ENCODE data around the gene CALM1.

The CALM1 gene

DNA sequence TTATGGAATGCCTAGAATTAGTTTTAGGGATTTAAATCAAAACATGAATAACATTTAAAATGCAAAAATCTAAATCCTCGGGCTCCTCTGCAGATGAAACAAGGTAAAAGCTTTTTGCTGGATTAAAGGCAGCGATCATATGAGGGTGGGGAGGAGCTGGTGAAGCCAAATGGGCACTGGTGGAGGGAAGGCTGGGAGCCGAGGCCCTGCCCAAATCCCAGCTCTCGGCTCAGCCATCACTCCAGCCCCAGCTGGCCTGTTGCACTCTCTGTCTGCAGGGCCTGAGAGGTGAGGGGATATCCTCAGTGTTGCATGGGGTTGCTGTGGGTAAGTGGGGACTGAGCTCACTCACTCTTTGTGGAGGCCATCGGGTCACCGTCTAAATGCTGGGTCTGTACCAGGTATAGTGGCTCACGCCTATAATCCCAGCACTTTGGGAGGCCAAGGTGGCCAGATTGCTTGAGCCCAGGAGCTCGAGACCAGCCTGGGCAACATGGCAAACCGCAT lies 28.6 kb downstream of the CALM1 start:
- DNase-seq (ENCODE audit: low read depth, low spot score): no peak
- WGBS (ENCODE audit: insufficient coverage, insufficient read length): no CpG with 5 or more reads among the region's 9 CpGs
- no peak overlapping the region for H3K4me3 ChIP-seq (ENCODE audit: low read length)
- H3K27me3 ChIP-seq (ENCODE audit: control insufficient read depth, insufficient read depth, low read length): no peaks in the 10 kb centered on the region
- H3K9me3 ChIP-seq (ENCODE audit: control insufficient read depth, insufficient read depth, low read length): no peaks in the 10 kb centered on the region
- no peak overlapping the region for H3K27ac ChIP-seq (ENCODE audit: low read length)
- H3K36me3 ChIP-seq (ENCODE audit: control insufficient read depth, insufficient read depth, low read length): no peaks in the 10 kb centered on the region
- H3K4me1 ChIP-seq (ENCODE audit: control insufficient read depth, insufficient read depth, low read length): peaks cover 4% of the 10 kb centered on the region

DNA sequence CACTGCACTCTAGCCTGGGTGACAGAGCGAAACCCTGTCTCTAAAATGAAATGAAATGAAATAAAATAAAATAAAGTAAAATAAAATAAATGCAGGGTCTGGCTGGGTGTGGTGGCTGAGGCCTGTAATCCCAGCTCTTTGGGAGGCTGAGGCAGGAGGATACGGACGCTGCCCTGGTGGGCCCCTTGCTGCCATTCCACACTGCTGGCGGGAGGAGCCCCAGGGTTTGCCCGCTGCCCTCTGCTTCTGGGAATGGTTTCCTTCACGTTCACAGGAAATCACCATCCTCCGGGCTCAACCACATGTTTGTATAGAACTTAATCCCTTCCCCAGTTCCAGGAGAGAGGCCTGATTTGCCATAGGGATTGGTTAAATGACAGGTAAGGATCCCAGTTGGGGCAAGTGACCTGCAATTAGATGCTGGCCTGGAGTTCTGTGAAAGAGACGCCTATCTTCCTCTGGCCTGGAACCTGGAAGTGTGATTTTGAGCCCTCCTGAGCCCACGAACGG lies 29.3 kb downstream of the CALM1 start:
- no peaks in the 10 kb centered on the region for H3K9me3 ChIP-seq (ENCODE audit: control insufficient read depth, insufficient read depth, low read length)
- peaks cover 4% of the 10 kb centered on the region for H3K4me1 ChIP-seq (ENCODE audit: control insufficient read depth, insufficient read depth, low read length)
- no peaks in the 10 kb centered on the region for H3K27me3 ChIP-seq (ENCODE audit: control insufficient read depth, insufficient read depth, low read length)
- H3K27ac ChIP-seq (ENCODE audit: low read length): no peak overlapping the region
- H3K36me3 ChIP-seq (ENCODE audit: control insufficient read depth, insufficient read depth, low read length): no peaks in the 10 kb centered on the region
- H3K4me3 ChIP-seq (ENCODE audit: low read length): no peak overlapping the region
- DNase-seq (ENCODE audit: low read depth, low spot score): no peak
- no CpG with 5 or more reads among the region's 10 CpGs for WGBS (ENCODE audit: insufficient coverage, insufficient read length)

DNA sequence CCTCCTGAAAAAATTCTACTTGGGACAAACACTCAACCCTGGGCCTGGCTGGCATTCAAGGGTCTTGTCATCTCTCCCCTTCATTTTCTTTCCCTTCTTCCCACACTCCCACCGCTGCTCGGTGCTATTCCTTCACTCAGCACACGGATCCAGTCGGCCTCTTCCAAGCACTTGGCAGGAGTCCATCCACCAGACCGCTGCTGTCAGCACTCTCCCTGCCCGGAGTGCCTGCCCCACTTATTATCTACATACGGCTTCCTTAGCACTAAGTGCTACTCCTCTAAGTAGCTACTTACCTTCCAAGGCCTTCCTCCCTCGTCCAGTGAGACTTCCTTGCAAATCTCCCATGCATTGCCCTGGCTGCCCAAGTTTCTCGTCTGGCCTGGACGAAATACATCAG lies 29.8 kb downstream of the CALM1 start:
- Histone ChIP-seq H3K4me1 (ENCODE audit: control insufficient read depth, insufficient read depth, low read length) (peaks cover 4% of the 10 kb centered on the region), H3K4me3 (ENCODE audit: low read length) (no peak overlapping the region), H3K27me3 (ENCODE audit: control insufficient read depth, insufficient read depth, low read length) (no peaks in the 10 kb centered on the region), H3K36me3 (ENCODE audit: control insufficient read depth, insufficient read depth, low read length) (no peaks in the 10 kb centered on the region), H3K27ac (ENCODE audit: low read length) (no peak overlapping the region), H3K9me3 (ENCODE audit: control insufficient read depth, insufficient read depth, low read length) (no peaks in the 10 kb centered on the region)
- DNase-seq (ENCODE audit: low read depth, low spot score): no peak
- WGBS (ENCODE audit: insufficient coverage, insufficient read length): no CpG with 5 or more reads among the region's 10 CpGs

DNA sequence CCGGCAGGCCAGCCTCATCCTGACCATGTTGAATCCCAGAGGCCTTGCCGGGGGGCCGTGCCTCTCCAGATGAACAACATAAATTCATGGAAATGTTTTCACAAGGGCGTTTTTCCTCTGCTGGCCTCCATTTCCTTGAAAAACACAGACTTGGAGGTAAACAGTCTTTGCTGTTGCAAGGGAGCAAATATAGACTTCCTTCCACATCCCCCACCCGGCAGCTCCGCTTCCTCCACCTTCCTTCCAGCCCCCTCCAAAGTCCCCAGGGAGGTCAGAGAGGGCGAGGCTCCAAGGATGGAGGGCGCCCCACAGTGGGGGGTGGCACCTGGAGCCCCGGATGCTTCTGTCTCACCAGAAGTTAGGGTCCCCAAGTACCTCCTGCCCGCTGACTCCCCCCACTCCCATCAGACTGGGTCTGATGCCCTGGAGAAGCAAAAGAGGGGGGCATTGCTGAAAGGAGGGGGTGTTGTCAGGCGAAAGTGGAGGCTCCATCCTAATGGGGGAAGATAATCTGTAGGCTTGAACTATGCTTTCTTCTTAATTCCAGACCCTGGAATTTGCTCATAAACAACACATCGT lies 31.1 kb downstream of the CALM1 start:
- Histone ChIP-seq H3K9me3 (ENCODE audit: control insufficient read depth, insufficient read depth, low read length) (no peaks in the 10 kb centered on the region), H3K4me3 (ENCODE audit: low read length) (no peak overlapping the region), H3K36me3 (ENCODE audit: control insufficient read depth, insufficient read depth, low read length) (no peaks in the 10 kb centered on the region), H3K4me1 (ENCODE audit: control insufficient read depth, insufficient read depth, low read length) (peaks cover 4% of the 10 kb centered on the region), H3K27ac (ENCODE audit: low read length) (no peak overlapping the region), H3K27me3 (ENCODE audit: control insufficient read depth, insufficient read depth, low read length) (no peaks in the 10 kb centered on the region)
- WGBS (ENCODE audit: insufficient coverage, insufficient read length): no CpG with 5 or more reads among the region's 12 CpGs
- DNase-seq (ENCODE audit: low read depth, low spot score): no peak

DNA sequence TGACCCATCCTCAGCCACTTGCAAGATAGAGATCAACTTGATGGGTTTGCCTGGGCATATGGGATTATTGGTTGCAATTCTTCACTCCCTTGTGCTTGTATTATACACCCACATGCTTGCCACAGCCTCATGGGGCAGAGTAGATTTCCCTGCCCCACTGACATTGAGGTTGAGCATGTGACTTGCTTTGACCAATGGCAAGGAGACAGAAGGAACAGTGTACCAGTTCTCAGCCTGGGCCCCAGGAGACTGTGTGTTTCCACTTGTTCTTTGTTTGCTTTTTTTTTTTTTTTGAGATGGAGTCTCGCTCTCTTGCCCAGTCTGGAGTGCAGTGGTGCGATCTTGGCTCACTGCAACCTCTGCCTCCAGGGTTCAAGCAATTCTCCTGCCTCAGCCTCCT lies 31.8 kb downstream of the CALM1 start:
- no CpG with 5 or more reads among the region's 2 CpGs for WGBS (ENCODE audit: insufficient coverage, insufficient read length)
- H3K27me3 ChIP-seq (ENCODE audit: control insufficient read depth, insufficient read depth, low read length): no peaks in the 10 kb centered on the region
- H3K4me1 ChIP-seq (ENCODE audit: control insufficient read depth, insufficient read depth, low read length): peaks cover 4% of the 10 kb centered on the region
- H3K9me3 ChIP-seq (ENCODE audit: control insufficient read depth, insufficient read depth, low read length): no peaks in the 10 kb centered on the region
- DNase-seq (ENCODE audit: low read depth, low spot score): no peak
- H3K27ac ChIP-seq (ENCODE audit: low read length): no peak overlapping the region
- no peaks in the 10 kb centered on the region for H3K36me3 ChIP-seq (ENCODE audit: control insufficient read depth, insufficient read depth, low read length)
- H3K4me3 ChIP-seq (ENCODE audit: low read length): no peak overlapping the region

DNA sequence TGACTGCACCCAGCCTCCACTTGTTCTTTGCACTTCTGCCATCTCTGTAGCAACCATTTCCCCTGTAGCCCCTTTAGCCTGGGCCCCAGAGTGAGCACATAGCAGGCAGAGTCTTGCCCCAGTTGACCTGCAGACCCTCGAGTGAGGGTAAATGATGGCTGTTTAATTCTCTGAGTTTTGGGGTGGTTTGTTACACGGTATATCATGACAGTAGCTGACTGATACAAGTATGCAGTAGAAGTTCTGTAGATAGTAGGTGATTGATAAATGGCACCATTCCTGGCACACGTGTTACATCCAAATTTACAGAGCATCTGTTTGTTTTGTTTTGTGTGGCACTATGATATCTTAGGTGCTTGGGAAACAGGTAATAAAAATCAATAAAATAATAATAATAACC lies 32.4 kb downstream of the CALM1 start:
- Histone ChIP-seq H3K36me3 (ENCODE audit: control insufficient read depth, insufficient read depth, low read length) (no peaks in the 10 kb centered on the region), H3K27ac (ENCODE audit: low read length) (no peak overlapping the region), H3K4me1 (ENCODE audit: control insufficient read depth, insufficient read depth, low read length) (peaks cover 2% of the 10 kb centered on the region), H3K4me3 (ENCODE audit: low read length) (no peak overlapping the region), H3K27me3 (ENCODE audit: control insufficient read depth, insufficient read depth, low read length) (no peaks in the 10 kb centered on the region), H3K9me3 (ENCODE audit: control insufficient read depth, insufficient read depth, low read length) (no peaks in the 10 kb centered on the region)
- no CpG with 5 or more reads among the region's 3 CpGs for WGBS (ENCODE audit: insufficient coverage, insufficient read length)
- DNase-seq (ENCODE audit: low read depth, low spot score): no peak

DNA sequence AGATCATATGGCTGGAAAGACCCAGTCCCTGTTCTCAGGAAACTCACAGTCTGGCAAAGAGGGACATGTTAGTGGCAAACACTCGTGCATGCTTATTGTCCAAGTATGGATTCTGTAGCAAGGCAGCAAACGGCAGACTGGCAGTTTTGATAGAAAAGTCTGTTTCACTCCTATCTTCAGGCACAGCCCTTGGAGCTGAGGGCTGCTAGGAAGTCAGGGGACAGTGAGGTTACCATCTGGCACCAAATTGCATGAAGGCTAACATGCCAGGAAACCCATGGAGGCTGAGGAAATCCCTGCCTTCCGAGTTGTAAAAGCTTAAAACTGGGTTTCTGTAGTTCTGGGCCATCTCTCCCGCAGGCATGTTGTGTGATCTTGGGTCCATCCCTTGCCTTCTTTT lies 32.9 kb downstream of the CALM1 start:
- H3K9me3 ChIP-seq (ENCODE audit: control insufficient read depth, insufficient read depth, low read length): no peaks in the 10 kb centered on the region
- no peak overlapping the region for H3K27ac ChIP-seq (ENCODE audit: low read length)
- peaks cover 2% of the 10 kb centered on the region for H3K4me1 ChIP-seq (ENCODE audit: control insufficient read depth, insufficient read depth, low read length)
- no CpG with 5 or more reads among the region's 4 CpGs for WGBS (ENCODE audit: insufficient coverage, insufficient read length)
- H3K4me3 ChIP-seq (ENCODE audit: low read length): no peak overlapping the region
- H3K36me3 ChIP-seq (ENCODE audit: control insufficient read depth, insufficient read depth, low read length): no peaks in the 10 kb centered on the region
- DNase-seq (ENCODE audit: low read depth, low spot score): no peak
- no peaks in the 10 kb centered on the region for H3K27me3 ChIP-seq (ENCODE audit: control insufficient read depth, insufficient read depth, low read length)

DNA sequence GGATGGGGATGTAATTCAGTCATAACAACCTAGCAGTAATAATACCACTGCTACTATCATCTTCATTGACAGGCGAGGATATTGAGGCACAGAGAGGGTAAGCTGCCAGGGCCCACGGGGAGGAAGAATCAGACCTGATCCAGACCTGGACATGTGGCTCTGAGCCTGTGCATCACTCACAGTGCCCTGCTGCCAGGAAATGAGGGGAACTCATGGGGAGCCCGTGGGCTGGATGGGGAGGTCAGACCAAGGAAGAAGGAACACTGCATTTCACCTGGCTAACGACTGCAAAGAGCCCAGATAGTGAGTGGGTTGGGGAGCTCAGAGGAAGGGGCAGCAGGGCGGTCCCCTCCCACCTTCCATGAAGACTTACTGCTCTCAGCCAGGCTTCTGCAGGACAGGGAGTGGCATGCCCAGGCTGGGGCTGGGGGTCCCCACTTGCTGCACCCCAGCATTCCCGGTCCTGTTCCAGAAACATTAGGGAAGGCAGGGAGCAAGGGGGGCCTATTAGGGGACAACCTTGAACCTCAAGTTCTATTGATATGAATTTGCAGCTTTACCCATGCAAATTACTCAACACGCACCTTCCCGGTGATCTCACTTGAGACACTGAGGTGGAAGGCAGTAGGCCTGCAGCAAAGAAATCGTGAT lies 37.7 kb downstream of the CALM1 start:
- Histone ChIP-seq H3K27ac (ENCODE audit: low read length) (no peak overlapping the region), H3K9me3 (ENCODE audit: control insufficient read depth, insufficient read depth, low read length) (no peaks in the 10 kb centered on the region), H3K36me3 (ENCODE audit: control insufficient read depth, insufficient read depth, low read length) (no peaks in the 10 kb centered on the region), H3K4me3 (ENCODE audit: low read length) (no peak overlapping the region), H3K27me3 (ENCODE audit: control insufficient read depth, insufficient read depth, low read length) (no peaks in the 10 kb centered on the region), H3K4me1 (ENCODE audit: control insufficient read depth, insufficient read depth, low read length) (peaks cover under 1% of the 10 kb centered on the region; the same call in 1 of the 2 replicates)
- DNase-seq (ENCODE audit: low read depth, low spot score): no peak
- WGBS (ENCODE audit: insufficient coverage, insufficient read length): no CpG with 5 or more reads among the region's 9 CpGs

DNA sequence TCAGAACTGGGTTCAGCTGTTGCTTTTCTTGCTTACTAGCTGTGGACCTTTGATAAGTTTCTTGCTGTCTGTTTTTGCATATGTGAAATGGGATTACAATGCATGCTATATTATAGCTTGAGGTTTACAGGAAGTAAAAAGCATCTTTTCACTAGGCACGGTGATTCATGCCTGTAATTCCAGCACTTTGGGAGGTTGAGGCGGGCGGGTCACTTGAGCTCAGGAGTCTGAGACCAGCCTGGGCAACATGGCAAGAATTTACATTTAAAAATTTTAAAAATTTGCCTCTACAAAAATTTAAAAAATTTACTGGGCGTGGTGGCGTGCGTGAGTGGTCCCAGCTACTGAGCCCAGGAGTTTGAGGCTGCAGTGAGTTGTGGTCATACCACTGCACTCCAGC lies 42.0 kb downstream of the CALM1 start:
- no peaks in the 10 kb centered on the region for H3K36me3 ChIP-seq (ENCODE audit: control insufficient read depth, insufficient read depth, low read length)
- WGBS (ENCODE audit: insufficient coverage, insufficient read length): no CpG with 5 or more reads among the region's 6 CpGs
- H3K27ac ChIP-seq (ENCODE audit: low read length): no peak overlapping the region
- H3K4me1 ChIP-seq (ENCODE audit: control insufficient read depth, insufficient read depth, low read length): peaks cover 8% of the 10 kb centered on the region
- H3K4me3 ChIP-seq (ENCODE audit: low read length): no peak overlapping the region
- H3K9me3 ChIP-seq (ENCODE audit: control insufficient read depth, insufficient read depth, low read length): no peaks in the 10 kb centered on the region
- H3K27me3 ChIP-seq (ENCODE audit: control insufficient read depth, insufficient read depth, low read length): no peaks in the 10 kb centered on the region
- DNase-seq (ENCODE audit: low read depth, low spot score): no peak

DNA sequence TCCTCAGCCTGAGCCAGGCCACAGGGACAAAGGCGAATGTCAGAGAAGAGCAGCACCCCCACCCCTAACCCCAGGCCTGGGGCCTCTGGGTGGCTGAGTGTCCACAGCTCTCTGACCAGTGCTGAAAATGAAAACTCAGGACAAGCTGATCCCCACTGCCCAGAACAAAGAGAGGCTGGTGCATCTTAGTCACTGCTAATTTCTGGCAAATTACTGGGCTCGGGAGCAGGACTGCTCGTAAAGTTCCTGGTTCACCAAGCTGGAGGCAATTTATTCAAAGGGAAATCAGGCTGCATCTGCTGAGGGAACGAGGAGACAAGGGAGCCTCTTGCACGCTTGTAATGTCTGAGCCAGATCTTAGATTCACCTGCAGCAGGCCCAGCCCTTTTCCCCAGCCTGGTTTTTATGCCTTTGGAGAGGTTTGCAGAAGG lies 43.2 kb downstream of the CALM1 start:
- peaks cover 8% of the 10 kb centered on the region for H3K4me1 ChIP-seq (ENCODE audit: control insufficient read depth, insufficient read depth, low read length)
- H3K9me3 ChIP-seq (ENCODE audit: control insufficient read depth, insufficient read depth, low read length): no peaks in the 10 kb centered on the region
- no peaks in the 10 kb centered on the region for H3K27me3 ChIP-seq (ENCODE audit: control insufficient read depth, insufficient read depth, low read length)
- WGBS (ENCODE audit: insufficient coverage, insufficient read length): no CpG with 5 or more reads among the region's 5 CpGs
- no peak overlapping the region for H3K4me3 ChIP-seq (ENCODE audit: low read length)
- no peaks in the 10 kb centered on the region for H3K36me3 ChIP-seq (ENCODE audit: control insufficient read depth, insufficient read depth, low read length)
- DNase-seq (ENCODE audit: low read depth, low spot score): no peak
- no peak overlapping the region for H3K27ac ChIP-seq (ENCODE audit: low read length)

DNA sequence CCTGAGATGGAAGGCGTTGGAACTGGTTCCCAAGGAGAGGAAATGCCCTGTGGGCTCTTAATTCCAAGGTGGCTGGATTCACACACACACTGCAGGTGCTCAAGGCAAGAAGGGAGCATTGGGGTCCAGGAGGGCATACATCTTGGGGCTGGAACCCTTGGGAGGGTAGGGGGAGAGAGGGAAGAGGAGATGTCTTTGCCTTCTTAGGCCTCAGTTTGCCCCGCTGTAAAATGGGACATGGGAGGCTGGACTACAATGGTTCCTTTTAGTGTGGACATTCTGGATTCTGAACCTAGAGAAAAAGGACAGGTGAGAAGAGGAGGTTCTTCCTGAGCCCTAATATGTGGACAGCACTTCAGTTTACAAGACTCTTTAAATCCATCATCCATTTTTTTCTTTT lies 43.8 kb downstream of the CALM1 start:
- H3K27me3 ChIP-seq (ENCODE audit: control insufficient read depth, insufficient read depth, low read length): no peaks in the 10 kb centered on the region
- no CpG with 5 or more reads among the region's 2 CpGs for WGBS (ENCODE audit: insufficient coverage, insufficient read length)
- H3K4me3 ChIP-seq (ENCODE audit: low read length): no peak overlapping the region
- peaks cover 8% of the 10 kb centered on the region for H3K4me1 ChIP-seq (ENCODE audit: control insufficient read depth, insufficient read depth, low read length)
- H3K9me3 ChIP-seq (ENCODE audit: control insufficient read depth, insufficient read depth, low read length): no peaks in the 10 kb centered on the region
- H3K27ac ChIP-seq (ENCODE audit: low read length): no peak overlapping the region
- DNase-seq (ENCODE audit: low read depth, low spot score): no peak
- no peaks in the 10 kb centered on the region for H3K36me3 ChIP-seq (ENCODE audit: control insufficient read depth, insufficient read depth, low read length)

Data from iPS DF 6.9 (cell line).